ENCODE data around the gene KCTD2. TPM values are rescaled to one million over a fixed set of nuclear protein-coding genes. Genes with fewer than 3 reads are reported as not detected.
"Not testable (repeated sequence)": the region's sequence is repeated elsewhere in the genome, so short reads cannot be mapped to it uniquely, and the experiment has no call there.

KCTD2 gene
- total and polyA plus RNA-seq, 9 donors: 25.0 to 66.8 (median 50.2) TPM

DNA sequence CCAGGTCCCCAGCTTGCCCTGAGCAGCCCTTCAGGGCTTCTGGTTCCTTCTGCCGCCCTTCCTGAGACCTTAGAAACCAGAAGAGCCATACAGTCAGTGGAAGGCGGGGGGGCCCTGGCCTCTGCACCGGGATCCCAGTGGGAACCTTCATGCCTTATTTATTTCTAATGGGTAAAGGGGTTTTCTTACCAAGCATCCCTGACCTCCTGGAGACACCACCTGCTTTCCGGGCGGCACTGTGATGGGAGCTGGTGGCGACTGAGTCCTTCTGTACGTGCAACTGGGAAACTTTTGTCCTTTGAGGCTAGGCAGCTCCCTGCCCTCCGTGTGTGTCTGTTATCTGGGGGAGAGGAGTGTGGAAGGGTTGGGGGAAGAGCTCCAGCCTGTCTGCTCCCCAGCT is 41.7 kb upstream of the KCTD2 start:
- H3K36me3 ChIP-seq: no peaks in the 10 kb centered on the region
- no peak for DNase-seq
- intact Hi-C loops (cut with DNase I): no loop called here
- H3K27ac ChIP-seq: no peak overlapping the region
- no peaks in the 10 kb centered on the region for H3K27me3 ChIP-seq
- no peak for TF ChIP-seq POLR2A (IDR thresholded peaks at IDR 0.05)
- no peak for TF ChIP-seq EP300 (IDR thresholded peaks at IDR 0.05)
- TF ChIP-seq, protein P1, sequence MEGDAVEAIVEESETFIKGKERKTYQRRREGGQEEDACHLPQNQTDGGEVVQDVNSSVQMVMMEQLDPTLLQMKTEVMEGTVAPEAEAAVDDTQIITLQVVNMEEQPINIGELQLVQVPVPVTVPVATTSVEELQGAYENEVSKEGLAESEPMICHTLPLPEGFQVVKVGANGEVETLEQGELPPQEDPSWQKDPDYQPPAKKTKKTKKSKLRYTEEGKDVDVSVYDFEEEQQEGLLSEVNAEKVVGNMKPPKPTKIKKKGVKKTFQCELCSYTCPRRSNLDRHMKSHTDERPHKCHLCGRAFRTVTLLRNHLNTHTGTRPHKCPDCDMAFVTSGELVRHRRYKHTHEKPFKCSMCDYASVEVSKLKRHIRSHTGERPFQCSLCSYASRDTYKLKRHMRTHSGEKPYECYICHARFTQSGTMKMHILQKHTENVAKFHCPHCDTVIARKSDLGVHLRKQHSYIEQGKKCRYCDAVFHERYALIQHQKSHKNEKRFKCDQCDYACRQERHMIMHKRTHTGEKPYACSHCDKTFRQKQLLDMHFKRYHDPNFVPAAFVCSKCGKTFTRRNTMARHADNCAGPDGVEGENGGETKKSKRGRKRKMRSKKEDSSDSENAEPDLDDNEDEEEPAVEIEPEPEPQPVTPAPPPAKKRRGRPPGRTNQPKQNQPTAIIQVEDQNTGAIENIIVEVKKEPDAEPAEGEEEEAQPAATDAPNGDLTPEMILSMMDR (IDR thresholded peaks at IDR 0.05): no peak
- no peaks in the 10 kb centered on the region for H3K4me1 ChIP-seq (ENCODE audit: insufficient read depth)
- no peaks in the 10 kb centered on the region for H3K9me3 ChIP-seq
- 85 to 91% (median 90%) methylated on average over 8 of the region's 8 CpGs for WGBS, 3 donors
- no peak overlapping the region for H3K4me3 ChIP-seq

DNA sequence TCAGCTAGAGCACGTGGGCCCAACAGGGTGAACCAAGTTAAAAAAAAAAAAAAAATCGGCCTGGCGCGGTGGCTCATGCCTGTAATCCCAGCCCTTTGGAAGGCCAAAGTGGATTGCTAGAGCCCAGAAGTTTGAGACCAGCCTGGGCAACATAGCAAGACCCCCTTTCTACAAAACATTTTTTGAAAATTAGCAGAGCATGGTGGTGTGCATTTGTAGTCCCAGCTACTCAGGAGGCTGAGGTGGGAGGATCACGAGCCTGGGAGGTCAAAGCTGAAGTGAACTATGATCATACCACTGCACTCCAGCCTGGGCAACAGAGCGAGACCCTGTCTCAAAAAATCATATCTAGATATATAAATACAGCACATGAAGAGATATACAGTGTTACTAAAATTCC is 40.9 kb upstream of the KCTD2 start:
- H3K27me3 ChIP-seq; H3K4me1 ChIP-seq (ENCODE audit: insufficient read depth); intact Hi-C loops (cut with DNase I); H3K4me3 ChIP-seq; H3K9me3 ChIP-seq; H3K27ac ChIP-seq; H3K36me3 ChIP-seq; DNase-seq: not testable (repeated sequence)
- 92 to 95% (median 94%) methylated on average over 6 of the region's 6 CpGs for WGBS, 3 donors

DNA sequence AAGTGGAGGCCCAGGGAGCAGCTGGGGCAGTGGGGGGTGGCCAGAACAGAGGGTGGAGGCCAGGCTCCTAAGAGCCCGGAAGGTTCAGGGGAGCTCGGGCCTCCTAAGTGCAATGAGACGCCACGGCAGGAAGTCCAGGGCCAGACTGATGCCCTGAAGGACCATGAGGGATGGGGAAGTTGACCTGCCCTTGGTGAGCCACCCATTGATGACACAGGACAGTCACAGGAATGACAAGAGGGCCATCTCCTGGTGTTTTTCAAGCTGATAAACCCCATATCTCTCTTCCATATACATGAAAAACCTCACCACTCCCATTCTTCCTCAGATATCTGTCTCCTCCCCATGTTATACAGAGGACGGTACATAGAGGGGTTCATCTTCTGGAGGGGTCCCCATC is 40.4 kb upstream of the KCTD2 start:
- no peaks in the 10 kb centered on the region for H3K4me1 ChIP-seq (ENCODE audit: insufficient read depth)
- intact Hi-C loops (cut with DNase I): no loop called here
- TF ChIP-seq, protein P1 (IDR thresholded peaks at IDR 0.05): no peak
- TF ChIP-seq POLR2A (IDR thresholded peaks at IDR 0.05): no peak
- no peak for TF ChIP-seq EP300 (IDR thresholded peaks at IDR 0.05)
- no peaks in the 10 kb centered on the region for H3K9me3 ChIP-seq
- 90 to 92% (median 91%) methylated on average over 5 of the region's 5 CpGs for WGBS, 3 donors
- no peaks in the 10 kb centered on the region for H3K27me3 ChIP-seq
- no peak overlapping the region for H3K27ac ChIP-seq
- H3K36me3 ChIP-seq: no peaks in the 10 kb centered on the region
- no peak overlapping the region for H3K4me3 ChIP-seq
- DNase-seq: no peak

DNA sequence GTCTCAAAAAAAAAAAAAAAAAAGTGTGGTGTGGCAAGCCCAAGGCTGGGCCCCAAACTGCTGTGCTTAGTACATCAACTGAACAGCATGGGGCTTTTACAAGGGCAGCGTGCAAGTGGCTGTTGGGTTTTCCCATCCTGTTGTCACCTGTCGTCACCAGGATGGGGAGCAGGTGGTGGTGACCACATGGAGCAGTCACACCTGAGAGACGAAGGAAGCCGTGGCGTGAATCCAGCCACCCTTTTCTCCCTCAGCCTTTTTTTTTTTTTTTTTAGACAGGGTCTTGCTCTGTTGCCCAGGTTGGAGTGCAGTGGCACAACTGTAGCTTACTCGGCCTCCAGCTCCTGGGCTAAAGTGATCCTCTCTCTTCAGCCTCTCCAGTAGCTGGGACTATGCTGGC is 38.7 kb upstream of the KCTD2 start:
- intact Hi-C loops (cut with DNase I): no loop called here
- H3K4me3 ChIP-seq: no peak overlapping the region
- TF ChIP-seq, protein P1 (IDR thresholded peaks at IDR 0.05): no peak
- TF ChIP-seq POLR2A (IDR thresholded peaks at IDR 0.05) (no peak), EP300 (IDR thresholded peaks at IDR 0.05) (no peak)
- 90 to 91% (median 90%) methylated on average over 6 of the region's 6 CpGs for WGBS, 3 donors
- no peak overlapping the region for H3K27ac ChIP-seq
- H3K4me1 ChIP-seq (ENCODE audit: insufficient read depth): no peaks in the 10 kb centered on the region
- no peaks in the 10 kb centered on the region for H3K27me3 ChIP-seq
- no peaks in the 10 kb centered on the region for H3K36me3 ChIP-seq
- H3K9me3 ChIP-seq: no peaks in the 10 kb centered on the region
- no peak for DNase-seq

DNA sequence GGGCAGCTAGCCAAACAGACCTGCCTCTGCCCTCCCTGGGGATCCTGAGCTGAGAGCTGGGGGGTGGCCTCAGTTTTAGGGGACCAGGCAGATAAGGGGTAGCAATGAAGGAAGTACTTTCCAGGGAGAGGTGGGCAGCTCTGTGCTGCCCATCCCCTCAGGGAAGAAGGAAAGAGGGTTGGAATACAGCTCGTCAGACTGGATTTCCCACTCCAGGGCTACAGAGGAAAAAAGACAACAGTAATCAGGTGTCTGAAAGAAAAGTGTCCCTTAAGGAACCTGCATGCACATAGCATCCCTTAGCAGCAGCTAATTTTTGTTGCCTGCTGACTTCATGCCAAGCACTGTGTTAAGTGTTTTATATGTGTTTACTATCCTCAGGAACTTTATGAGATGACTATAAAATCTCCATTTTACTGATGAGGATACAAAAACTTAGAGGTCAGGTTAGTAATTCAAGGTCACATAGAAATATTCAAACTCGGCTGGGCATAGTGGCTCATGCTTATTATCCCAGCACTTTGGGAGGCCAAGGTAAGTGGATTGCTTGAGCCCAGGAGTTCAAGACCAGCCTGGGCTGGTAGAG is 37.8 kb upstream of the KCTD2 start:
- no peaks in the 10 kb centered on the region for H3K36me3 ChIP-seq
- no peak overlapping the region for H3K4me3 ChIP-seq
- 44 to 51% (median 47%) methylated on average over 2 of the region's 2 CpGs for WGBS, 3 donors
- TF ChIP-seq, protein P1 (IDR thresholded peaks at IDR 0.05): no peak
- TF ChIP-seq POLR2A (IDR thresholded peaks at IDR 0.05) (no peak), EP300 (IDR thresholded peaks at IDR 0.05) (no peak)
- intact Hi-C loops (cut with DNase I): no loop called here
- no peaks in the 10 kb centered on the region for H3K9me3 ChIP-seq
- DNase-seq: no peak
- H3K4me1 ChIP-seq (ENCODE audit: insufficient read depth): peaks cover 1% of the 10 kb centered on the region
- H3K27ac ChIP-seq: no peak overlapping the region
- no peaks in the 10 kb centered on the region for H3K27me3 ChIP-seq
